Measurements from ENCODE around the gene TMPRSS3. TPM values are rescaled to one million over a fixed set of nuclear protein-coding genes. Genes with fewer than 3 reads are reported as not detected.

The TMPRSS3 gene
- polyA plus RNA-seq, 2 of the 4 experiments (the other 2 are of a cell fraction) = 0.10 to 0.12 TPM

DNA sequence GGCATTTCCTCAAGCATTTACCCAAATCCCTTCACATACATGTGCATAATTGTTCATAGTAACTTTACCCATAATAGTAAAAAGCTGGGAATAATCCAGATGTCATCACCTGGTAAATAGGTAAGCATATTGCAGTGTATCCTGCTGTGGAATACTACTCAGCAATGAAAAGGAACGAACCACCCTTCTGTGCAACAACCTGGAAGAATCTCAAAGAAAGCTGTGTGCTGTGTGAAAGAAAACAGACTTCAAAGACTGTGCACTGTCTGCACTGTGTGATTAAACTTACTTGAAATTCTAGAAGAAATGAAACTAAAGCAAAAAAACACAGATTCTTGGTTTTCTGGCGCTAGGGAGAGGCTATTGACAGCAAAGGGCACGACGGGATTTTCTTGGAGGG lies 58.6 kb downstream of the TMPRSS3 start:
- DNase-seq (ENCODE audit: low read depth in 1 of 2, low spot score in 1 of 2) (no peak), FAIRE-seq (no peak), ATAC-seq (no peak)
- TF ChIP-seq, protein P1, sequence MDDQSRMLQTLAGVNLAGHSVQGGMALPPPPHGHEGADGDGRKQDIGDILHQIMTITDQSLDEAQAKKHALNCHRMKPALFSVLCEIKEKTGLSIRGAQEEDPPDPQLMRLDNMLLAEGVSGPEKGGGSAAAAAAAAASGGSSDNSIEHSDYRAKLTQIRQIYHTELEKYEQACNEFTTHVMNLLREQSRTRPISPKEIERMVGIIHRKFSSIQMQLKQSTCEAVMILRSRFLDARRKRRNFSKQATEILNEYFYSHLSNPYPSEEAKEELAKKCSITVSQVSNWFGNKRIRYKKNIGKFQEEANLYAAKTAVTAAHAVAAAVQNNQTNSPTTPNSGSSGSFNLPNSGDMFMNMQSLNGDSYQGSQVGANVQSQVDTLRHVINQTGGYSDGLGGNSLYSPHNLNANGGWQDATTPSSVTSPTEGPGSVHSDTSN (IDR thresholded peaks at IDR 0.05) = no peak
- TF ChIP-seq KDM1A (IDR thresholded peaks at IDR 0.05; ENCODE audit: low read depth) (no peak), EHMT2 (IDR thresholded peaks at IDR 0.05; ENCODE audit: low read depth) (no peak), FOXS1 (CRISPR knock-in tag; IDR thresholded peaks at IDR 0.05) (no peak), MAFK (IDR thresholded peaks at IDR 0.05; ENCODE audit: partially characterized antibody) (no peak), HOXB13 (CRISPR knock-in tag; IDR thresholded peaks at IDR 0.05; ENCODE audit: low read depth) (no peak), ZNF302 (CRISPR knock-in tag; IDR thresholded peaks at IDR 0.05) (no peak), SMC3 (IDR thresholded peaks at IDR 0.05) (no peak), NFE2L2 (conservative IDR thresholded peaks at IDR 0.05; ENCODE audit: low read length) (no peak)
- TF ChIP-seq, protein P2, sequence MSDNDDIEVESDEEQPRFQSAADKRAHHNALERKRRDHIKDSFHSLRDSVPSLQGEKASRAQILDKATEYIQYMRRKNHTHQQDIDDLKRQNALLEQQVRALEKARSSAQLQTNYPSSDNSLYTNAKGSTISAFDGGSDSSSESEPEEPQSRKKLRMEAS (IDR thresholded peaks at IDR 0.05) = no peak
- 66% methylated on average over 4 of the region's 4 CpGs for WGBS (ENCODE audit: missing lambda C conversion rate)
- Histone ChIP-seq H3K9me3 (no peaks in the 10 kb centered on the region), H3K4me1 (no peaks in the 10 kb centered on the region), H3K27ac (no peak overlapping the region), H3K4me3 (no peak overlapping the region), H3K4me2 (no peak overlapping the region)
- CTCF ChIA-PET = interaction anchor here (0.7 to 3.0 kb wide), 13 partner anchors 10 to 199 kb away, joined by 3 to 14 read pairs (median 5); no protein-coding TSS in a partner anchor
- POLR2A ChIA-PET = no interaction called here

DNA sequence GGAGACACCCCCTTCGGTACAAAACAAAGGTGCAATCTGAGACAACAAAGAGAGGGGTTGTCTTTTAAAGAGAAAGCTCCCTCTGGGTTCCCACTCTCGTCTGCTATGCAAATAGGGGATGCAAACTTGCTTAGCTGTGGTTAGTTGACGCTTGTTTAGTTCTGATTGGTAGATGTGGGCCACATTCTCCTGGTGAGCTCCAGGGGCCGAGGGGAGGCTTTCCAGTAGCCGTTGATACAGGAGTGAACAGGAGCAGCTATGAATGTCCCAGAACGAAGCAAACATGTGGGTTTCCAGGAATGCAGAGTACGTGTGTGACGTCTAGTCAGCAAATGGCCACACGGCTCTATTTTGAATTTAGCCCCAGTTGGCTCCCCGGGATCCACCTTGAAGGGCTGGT lies 59.8 kb downstream of the TMPRSS3 start:
- no peak overlapping the region for H3K4me3 ChIP-seq
- ATAC-seq = no peak
- no peak overlapping the region for H3K4me2 ChIP-seq
- ChIA-PET POLR2A (no interaction called here), CTCF (interaction anchor here (1.2 to 3.0 kb wide), 2 partner anchors 26 to 46 kb away, joined by 5 to 14 read pairs; no protein-coding TSS in a partner anchor)
- no peak for DNase-seq (ENCODE audit: low read depth in 1 of 2, low spot score in 1 of 2)
- TF ChIP-seq, protein P3, sequence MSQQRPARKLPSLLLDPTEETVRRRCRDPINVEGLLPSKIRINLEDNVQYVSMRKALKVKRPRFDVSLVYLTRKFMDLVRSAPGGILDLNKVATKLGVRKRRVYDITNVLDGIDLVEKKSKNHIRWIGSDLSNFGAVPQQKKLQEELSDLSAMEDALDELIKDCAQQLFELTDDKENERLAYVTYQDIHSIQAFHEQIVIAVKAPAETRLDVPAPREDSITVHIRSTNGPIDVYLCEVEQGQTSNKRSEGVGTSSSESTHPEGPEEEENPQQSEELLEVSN (IDR thresholded peaks at IDR 0.05; ENCODE audit: borderline replicate concordance, low read depth) = no peak
- TF ChIP-seq FOSB (CRISPR knock-in tag; IDR thresholded peaks at IDR 0.05) (no peak), CBX8 (IDR thresholded peaks at IDR 0.05) (no peak), TP53 (CRISPR knock-in tag; IDR thresholded peaks at IDR 0.05) (no peak), HOXA7 (CRISPR knock-in tag; IDR thresholded peaks at IDR 0.05) (no peak), KDM5A (IDR thresholded peaks at IDR 0.05) (no peak), CHD4 (IDR thresholded peaks at IDR 0.05; ENCODE audit: borderline replicate concordance) (no peak), RFX5 (IDR thresholded peaks at IDR 0.05) (no peak), RCOR1 (IDR thresholded peaks at IDR 0.05; ENCODE audit: low read depth, low read length) (no peak), MAFK (IDR thresholded peaks at IDR 0.05; ENCODE audit: partially characterized antibody) (no peak), EHF (CRISPR knock-in tag; IDR thresholded peaks at IDR 0.05) (no peak), HEYL (CRISPR knock-in tag; IDR thresholded peaks at IDR 0.05) (no peak), GATA3 (IDR thresholded peaks at IDR 0.05; ENCODE audit: borderline replicate concordance) (no peak), FOSL2 (IDR thresholded peaks at IDR 0.05) (no peak), FOSL2 (CRISPR knock-in tag; IDR thresholded peaks at IDR 0.05) (no peak), FOXS1 (CRISPR knock-in tag; IDR thresholded peaks at IDR 0.05) (no peak)
- TF ChIP-seq, protein P4, sequence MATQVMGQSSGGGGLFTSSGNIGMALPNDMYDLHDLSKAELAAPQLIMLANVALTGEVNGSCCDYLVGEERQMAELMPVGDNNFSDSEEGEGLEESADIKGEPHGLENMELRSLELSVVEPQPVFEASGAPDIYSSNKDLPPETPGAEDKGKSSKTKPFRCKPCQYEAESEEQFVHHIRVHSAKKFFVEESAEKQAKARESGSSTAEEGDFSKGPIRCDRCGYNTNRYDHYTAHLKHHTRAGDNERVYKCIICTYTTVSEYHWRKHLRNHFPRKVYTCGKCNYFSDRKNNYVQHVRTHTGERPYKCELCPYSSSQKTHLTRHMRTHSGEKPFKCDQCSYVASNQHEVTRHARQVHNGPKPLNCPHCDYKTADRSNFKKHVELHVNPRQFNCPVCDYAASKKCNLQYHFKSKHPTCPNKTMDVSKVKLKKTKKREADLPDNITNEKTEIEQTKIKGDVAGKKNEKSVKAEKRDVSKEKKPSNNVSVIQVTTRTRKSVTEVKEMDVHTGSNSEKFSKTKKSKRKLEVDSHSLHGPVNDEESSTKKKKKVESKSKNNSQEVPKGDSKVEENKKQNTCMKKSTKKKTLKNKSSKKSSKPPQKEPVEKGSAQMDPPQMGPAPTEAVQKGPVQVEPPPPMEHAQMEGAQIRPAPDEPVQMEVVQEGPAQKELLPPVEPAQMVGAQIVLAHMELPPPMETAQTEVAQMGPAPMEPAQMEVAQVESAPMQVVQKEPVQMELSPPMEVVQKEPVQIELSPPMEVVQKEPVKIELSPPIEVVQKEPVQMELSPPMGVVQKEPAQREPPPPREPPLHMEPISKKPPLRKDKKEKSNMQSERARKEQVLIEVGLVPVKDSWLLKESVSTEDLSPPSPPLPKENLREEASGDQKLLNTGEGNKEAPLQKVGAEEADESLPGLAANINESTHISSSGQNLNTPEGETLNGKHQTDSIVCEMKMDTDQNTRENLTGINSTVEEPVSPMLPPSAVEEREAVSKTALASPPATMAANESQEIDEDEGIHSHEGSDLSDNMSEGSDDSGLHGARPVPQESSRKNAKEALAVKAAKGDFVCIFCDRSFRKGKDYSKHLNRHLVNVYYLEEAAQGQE (IDR thresholded peaks at IDR 0.05) = no peak
- no peak for FAIRE-seq
- no peak overlapping the region for H3K27ac ChIP-seq
- H3K9me3 ChIP-seq = no peaks in the 10 kb centered on the region
- 43% methylated on average over 9 of the region's 10 CpGs for WGBS (ENCODE audit: missing lambda C conversion rate)
- H3K4me1 ChIP-seq = no peaks in the 10 kb centered on the region
